ACHN (cell line): ENCODE measurements around the gene PPP1R17.

Experiments
- DNase-seq: peaks from one replicate; pipeline ENCODE4 v3.0.0-alpha.2; 2015
- in situ Hi-C: cut with HindIII; loops from 2 replicates; pipeline ENCODE4 v1.10.0; 2017; ENCODE audit warnings: low sequenced_read_pairs, low pct_ligation_motif_present, low pct_unique_long_range_greater_than_20kb

PPP1R17 gene

DNA sequence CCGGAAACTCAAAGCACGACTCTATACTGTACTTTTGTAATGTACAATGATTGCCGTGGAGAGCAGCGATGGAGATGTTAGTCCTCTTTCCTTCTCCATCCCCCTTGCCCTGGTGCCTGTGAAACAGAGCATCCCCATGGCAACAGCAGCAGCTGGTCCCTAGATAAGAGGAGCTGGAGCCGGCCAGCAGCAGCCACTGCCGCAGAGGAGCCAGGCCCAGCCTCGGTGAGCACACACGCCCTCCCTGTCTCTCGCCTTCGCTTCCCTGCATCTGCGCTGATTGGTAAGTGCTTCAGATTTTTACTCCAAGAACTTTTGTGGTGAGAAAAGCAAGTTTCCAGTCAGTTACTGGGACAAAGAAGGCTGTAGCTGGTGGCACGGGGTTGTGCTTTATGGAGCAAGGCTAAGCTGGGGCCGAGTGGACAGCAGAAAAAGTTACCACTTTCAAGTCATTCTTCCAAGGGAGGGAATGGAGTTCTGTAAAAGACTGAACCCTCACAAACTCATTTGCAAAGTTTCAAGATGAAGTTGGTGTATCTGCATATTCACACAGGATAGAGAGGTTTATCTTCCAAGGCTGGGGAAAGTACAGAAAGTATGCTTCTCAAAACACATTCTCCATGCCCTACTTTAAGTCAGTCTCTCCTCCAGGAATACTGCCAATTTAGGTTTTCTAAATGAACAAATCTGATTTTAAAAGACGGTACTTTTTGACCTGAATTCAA is at the start of gene PPP1R17:
TSS of gene PPP1R17 (plus strand) at position 192 of the 725 bp plus-strand sequence. CDS start 5,227 bp downstream, outside the sequence.
- DNase-seq: no peak
- in situ Hi-C loops: no loop called here

- no peak for DNase-seq
- in situ Hi-C loops: no loop called here
These were observed 46.6 kb upstream of the PPP1R17 start for GRCh38 chr7:31640381-31640780.

GRCh38 chr7:31642681-31643115 is 44.3 kb upstream of the PPP1R17 start:
- no peak for DNase-seq
- in situ Hi-C loops: no loop called here

DNA sequence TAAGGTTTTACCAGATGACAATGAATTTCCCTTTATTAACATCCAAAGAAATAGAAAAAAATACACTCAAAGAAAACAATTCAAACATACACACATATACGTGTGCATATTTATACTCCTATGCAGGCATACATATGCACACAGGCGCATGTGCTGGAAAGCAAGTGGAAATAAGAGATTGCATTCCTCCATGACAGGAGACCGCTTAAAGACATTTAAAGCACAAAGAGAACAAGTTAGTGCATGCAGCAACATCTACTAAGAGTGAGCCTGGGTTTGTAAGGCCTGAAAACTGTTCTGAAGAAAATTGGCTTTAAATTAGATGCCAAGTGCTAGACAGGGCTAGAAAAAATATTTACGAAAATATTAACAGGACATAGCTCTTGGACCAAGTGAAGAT is 40.1 kb upstream of the PPP1R17 start:
- DNase-seq: no peak
- in situ Hi-C loops: no loop called here

- no peak for DNase-seq
These were observed 39.5 kb upstream of the PPP1R17 start for GRCh38 chr7:31647511-31647910.

GRCh38 chr7:31648288-31648687 is 38.7 kb upstream of the PPP1R17 start:
- in situ Hi-C loops: no loop called here
- peak; percentile 19 for DNase-seq

More at GRCh38 chr7:31647511-31647910, 39.5 kb upstream of the PPP1R17 start:
- in situ Hi-C loops: no loop called here

GRCh38 chr7:31648880-31649279 is 38.1 kb upstream of the PPP1R17 start:
- no peak for DNase-seq
- in situ Hi-C loops: no loop called here

DNA sequence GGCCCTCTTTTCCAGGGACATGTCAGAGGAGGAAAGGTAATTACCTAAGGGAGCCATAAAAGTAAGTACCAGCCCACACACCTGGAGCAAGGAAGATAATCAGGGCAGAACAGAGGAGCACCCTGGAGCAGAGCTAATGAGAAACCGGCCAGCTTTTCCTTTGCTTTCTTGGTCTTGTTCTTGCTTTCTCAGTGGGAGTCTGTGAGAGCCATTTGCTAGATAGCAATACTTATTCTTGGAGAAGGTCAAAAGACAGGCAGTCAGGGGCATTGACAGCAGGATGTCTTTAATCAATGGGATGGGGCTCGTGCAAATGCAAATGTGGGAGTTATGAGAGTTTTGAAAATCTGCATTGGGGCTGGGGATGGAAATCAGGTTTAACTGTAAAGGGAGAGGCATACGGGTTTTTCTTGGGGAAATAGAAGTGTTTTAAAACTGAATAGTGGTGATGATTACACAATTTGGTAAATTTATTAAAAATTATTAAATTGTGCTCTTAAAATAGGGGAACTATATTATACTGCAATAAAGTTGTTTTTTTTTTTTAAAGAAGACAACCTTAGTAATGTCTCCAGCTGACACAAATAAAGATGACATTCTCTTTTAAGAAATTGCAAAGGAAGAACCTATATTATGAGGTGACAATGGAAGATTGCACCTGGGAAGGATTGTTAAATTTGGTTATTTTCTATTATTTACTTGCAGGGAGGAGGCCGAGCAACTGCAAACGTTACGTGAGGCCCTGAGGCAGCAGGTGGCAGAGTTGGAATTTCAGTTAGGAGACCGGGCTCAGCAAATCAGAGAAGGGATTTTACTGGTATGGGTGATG is 35.6 kb upstream of the PPP1R17 start:
- in situ Hi-C loops: no loop called here
- no peak for DNase-seq

DNA sequence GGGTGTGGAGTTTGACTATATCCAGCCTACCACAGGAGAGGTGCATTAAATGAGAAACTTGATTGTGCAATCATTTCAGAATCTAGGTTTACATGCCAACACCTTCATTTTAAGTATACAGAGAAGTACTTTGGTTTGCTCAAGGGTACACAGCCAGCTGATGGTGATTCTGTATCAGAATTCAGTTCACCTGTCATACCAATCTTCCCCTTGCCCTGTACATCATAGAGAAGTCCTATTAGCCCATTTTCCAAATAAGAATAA is 35.0 kb upstream of the PPP1R17 start:
- in situ Hi-C loops: no loop called here
- DNase-seq: no peak

GRCh38 chr7:31663072-31663471 is 23.9 kb upstream of the PPP1R17 start:
- no peak for DNase-seq

GRCh38 chr7:31664890-31665289 is 22.1 kb upstream of the PPP1R17 start:
- no peak for DNase-seq
- in situ Hi-C loops: no loop called here

More at GRCh38 chr7:31663072-31663471, 23.9 kb upstream of the PPP1R17 start:
- in situ Hi-C loops: no loop called here

- DNase-seq: no peak
- in situ Hi-C loops: no loop called here
These were observed 21.5 kb upstream of the PPP1R17 start for GRCh38 chr7:31665546-31665945.

DNA sequence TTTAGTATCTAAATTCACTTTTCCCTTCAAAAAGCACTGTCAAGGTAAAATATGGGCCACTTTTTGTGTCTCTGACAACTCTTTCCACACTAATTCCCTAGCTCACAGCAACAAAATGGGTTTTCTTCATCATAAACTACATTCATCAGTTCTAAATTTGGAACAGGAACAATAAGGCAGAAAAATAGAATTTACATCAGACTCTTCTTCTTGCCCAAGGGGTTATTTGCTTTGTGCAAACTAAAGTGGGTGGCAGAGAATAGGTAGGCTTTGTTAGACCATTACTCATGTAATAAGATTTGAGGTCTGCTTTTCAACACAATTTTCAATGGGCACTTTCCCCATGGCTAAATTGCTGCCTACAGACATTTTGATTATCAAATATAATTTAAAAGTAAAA is 17.6 kb upstream of the PPP1R17 start:
- no peak for DNase-seq
- in situ Hi-C loops: no loop called here

GRCh38 chr7:31679574-31680305 is 7.3 kb upstream of the PPP1R17 start:
- in situ Hi-C loops: no loop called here
- DNase-seq: no peak

DNA sequence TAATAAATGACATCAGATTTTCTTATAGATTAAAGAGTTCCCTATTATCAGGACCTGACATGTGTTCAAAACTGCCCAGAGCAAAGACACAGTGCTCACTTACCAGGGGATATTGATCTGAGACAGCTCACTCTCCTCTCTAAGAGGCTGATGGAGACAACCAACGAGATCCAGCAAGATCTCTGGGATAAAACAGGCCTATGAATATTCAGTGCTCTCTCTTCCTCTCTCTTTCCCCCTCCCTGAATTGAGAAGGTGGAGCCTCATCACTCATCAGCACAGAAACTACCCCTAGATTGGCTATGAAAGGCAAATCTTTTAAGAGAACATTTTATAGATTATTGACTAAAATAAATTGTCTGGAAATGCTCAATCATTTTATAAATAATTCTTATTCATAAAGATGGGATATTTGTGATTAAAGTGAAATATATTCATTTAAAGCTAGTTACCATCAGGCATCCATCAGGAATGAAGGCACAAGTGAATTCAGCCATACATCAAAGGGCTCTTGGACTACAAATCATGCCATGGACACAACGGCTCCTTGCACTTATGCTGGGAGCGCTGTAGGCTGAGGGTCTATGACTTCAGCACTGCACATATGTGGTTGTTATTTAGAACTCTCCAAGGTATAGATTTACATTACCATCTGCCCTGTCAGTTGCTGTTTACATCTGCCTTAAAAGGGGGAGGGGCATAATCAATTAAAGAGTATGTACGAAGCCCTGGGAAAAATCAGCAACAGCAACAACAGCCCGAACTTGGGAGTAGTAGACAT is 3.4 kb upstream of the PPP1R17 start:
- no peak for DNase-seq
- in situ Hi-C loops: no loop called here

DNA sequence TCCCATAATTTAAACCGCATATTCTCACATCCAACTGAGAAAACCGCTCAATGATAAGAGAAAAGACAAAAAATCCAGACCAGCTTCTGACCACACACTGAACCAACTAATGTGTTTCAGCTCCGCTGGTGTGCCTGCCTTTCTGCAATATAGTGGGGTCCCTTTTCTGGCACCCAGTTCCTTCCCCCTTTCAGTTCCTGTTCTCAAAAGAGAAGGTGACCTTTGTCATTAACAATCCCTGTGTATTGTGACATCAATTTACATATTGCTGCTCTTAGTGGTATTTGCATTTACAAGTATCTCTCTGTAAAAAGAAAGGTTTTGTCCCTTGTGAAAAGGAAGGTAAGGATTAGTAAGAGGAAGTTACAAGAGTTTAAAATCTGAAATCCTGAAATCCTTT is 1.4 kb downstream of the PPP1R17 start:
- in situ Hi-C loops: no loop called here
- DNase-seq: no peak

DNA sequence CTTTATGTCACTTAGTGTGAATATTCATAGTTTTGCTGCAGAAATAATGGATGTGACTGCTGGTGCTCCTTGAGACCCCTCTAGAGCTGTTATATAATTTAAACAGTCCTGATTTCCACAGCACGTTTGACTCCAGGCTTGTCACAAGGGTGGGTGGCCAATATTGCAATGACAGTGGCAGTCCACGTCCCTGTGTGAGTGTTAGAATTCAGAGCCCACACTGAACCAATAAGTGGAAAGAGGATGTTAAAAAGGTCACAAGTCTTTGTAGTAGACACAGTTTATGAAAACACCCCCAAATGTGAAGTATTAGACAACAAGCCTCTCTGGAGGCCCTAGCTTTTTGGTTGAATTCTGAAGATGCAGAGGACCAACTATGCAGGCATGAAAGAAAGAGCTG is 2.0 kb downstream of the PPP1R17 start:
- no peak for DNase-seq

GRCh38 chr7:31690935-31691334 is 3.9 kb downstream of the PPP1R17 start:
- no peak for DNase-seq
- in situ Hi-C loops: no loop called here

More for the DNA sequence above, 2.0 kb downstream of the PPP1R17 start:
- in situ Hi-C loops: no loop called here

- DNase-seq: no peak
- in situ Hi-C loops: no loop called here
These were observed 5.4 kb downstream of the PPP1R17 start for GRCh38 chr7:31692451-31692850.
